DOHH2 (cell line): ENCODE data around the gene TDRD10.

Experiments
- H3F3A ChIP-seq: fragments of 200-600 bp; sonication (generic), shearing (Covaris generic); 2 replicates; pipeline ENCODE4 v1.6.0; 2016; ENCODE audit warnings: antibody characterized with exemption, mild to moderate bottlenecking; ENCODE audit not compliant: control insufficient read depth, insufficient read depth
- H3K27ac ChIP-seq: fragments of 200-600 bp; sonication (generic); 2 replicates; pipeline ENCODE4 v1.5.1; 2014; ENCODE audit warnings: low read depth, mild to moderate bottlenecking, low read length, moderate library complexity
- H3K27me3 ChIP-seq: fragments of 200-600 bp; sonication (generic); 2 replicates; pipeline ENCODE4 v1.6.1; 2014; ENCODE audit warnings: mild to moderate bottlenecking, low read length, mixed read lengths; ENCODE audit not compliant: control insufficient read depth
- H3K36me3 ChIP-seq: fragments of 200-600 bp; sonication (generic); 2 replicates; pipeline ENCODE4 v1.6.1; 2014; ENCODE audit warnings: mild to moderate bottlenecking, low read length, moderate library complexity, mixed read lengths; ENCODE audit not compliant: control insufficient read depth
- H3K4me1 ChIP-seq: fragments of 200-600 bp; sonication (generic); 2 replicates; pipeline ENCODE4 v1.6.1; 2014; ENCODE audit warnings: mild to moderate bottlenecking, low read length, mixed read lengths; ENCODE audit not compliant: control insufficient read depth
- H3K4me2 ChIP-seq: fragments of 200-600 bp; sonication (generic); 2 replicates; pipeline ENCODE4 v1.6.0; 2014; ENCODE audit warnings: mild to moderate bottlenecking, low read length, moderate library complexity
- H3K4me3 ChIP-seq: fragments of 200-600 bp; sonication (generic); 2 replicates; pipeline ENCODE4 v1.5.1; 2014; ENCODE audit warnings: mild to moderate bottlenecking, low read length, mixed read lengths
- H3K79me2 ChIP-seq: fragments of 200-600 bp; sonication (generic); 2 replicates; pipeline ENCODE4 v1.6.1; 2014; ENCODE audit warnings: mild to moderate bottlenecking, low read length, mixed read lengths; ENCODE audit not compliant: control insufficient read depth
- H3K9me2 ChIP-seq: fragments of 200-600 bp; sonication (generic); replicated peaks from 2 replicates; pipeline ENCODE4 v1.6.1; 2014; ENCODE audit warnings: mild to moderate bottlenecking, low read length, mixed read lengths; ENCODE audit not compliant: control insufficient read depth
- H3K9me3 ChIP-seq: fragments of 200-600 bp; sonication (generic); 2 replicates; pipeline ENCODE4 v1.6.1; 2014; ENCODE audit warnings: antibody characterized with exemption, low read length, mixed read lengths; ENCODE audit not compliant: control insufficient read depth, insufficient read depth
- H4K20me1 ChIP-seq: fragments of 200-600 bp; sonication (generic); 2 replicates; pipeline ENCODE4 v1.6.0; 2014; ENCODE audit warnings: low read depth, mild to moderate bottlenecking, antibody characterized with exemption, low read length, moderate library complexity; ENCODE audit not compliant: control insufficient read depth, insufficient read depth
- CTCF ChIP-seq: fragments of 200-600 bp; sonication (generic); IDR thresholded peaks from one replicate; pipeline ENCODE4 v1.5.1; 2014; ENCODE audit warnings: antibody characterized with exemption, mild to moderate bottlenecking, low read depth, low read length; ENCODE audit not compliant: poor library complexity, severe bottlenecking
- EZH2phosphoT487 ChIP-seq: fragments of 200-600 bp; sonication (generic); IDR thresholded peaks from 2 replicates; pipeline ENCODE4 v1.6.1; 2017; ENCODE audit warnings: borderline replicate concordance, mild to moderate bottlenecking, antibody characterized with exemption, low read length, moderate library complexity, mixed read lengths

The TDRD10 gene

GRCh38 chr1:154493276-154493675 is 8.7 kb upstream of the TDRD10 start:
- no peaks in the 10 kb centered on the region for H3K36me3 ChIP-seq
- no peaks in the 10 kb centered on the region for H4K20me1 ChIP-seq
- TF ChIP-seq EZH2phosphoT487, result no peak
- no peaks in the 10 kb centered on the region for H3K27me3 ChIP-seq
- H3K4me3 ChIP-seq, result peak overlapping the region; percentile 51
- no peaks in the 10 kb centered on the region for H3K79me2 ChIP-seq
- peak overlapping the region; percentile 67 for H3K4me2 ChIP-seq
- no peaks in the 10 kb centered on the region for H3K9me3 ChIP-seq
- H3F3A ChIP-seq, result peaks cover 20% of the 10 kb centered on the region
- peaks cover 78% of the 10 kb centered on the region for H3K4me1 ChIP-seq
- H3K9me2 ChIP-seq, result no peaks in the 10 kb centered on the region
- H3K27ac ChIP-seq, result peak overlapping the region; percentile 56

GRCh38 chr1:154495496-154496273 is 6.3 kb upstream of the TDRD10 start:
- Histone ChIP-seq H3K9me3 (no peaks in the 10 kb centered on the region), H4K20me1 (no peaks in the 10 kb centered on the region)
- no peak for TF ChIP-seq EZH2phosphoT487
- TF ChIP-seq CTCF, result no peak

GRCh38 chr1:154496383-154496782 is 5.6 kb upstream of the TDRD10 start:
- Histone ChIP-seq H3K4me2 (peak overlapping the region; percentile 52), H3K4me1 (peaks cover 65% of the 10 kb centered on the region), H4K20me1 (no peaks in the 10 kb centered on the region), H3K79me2 (no peaks in the 10 kb centered on the region), H3K27ac (peak overlapping the region; percentile 70), H3K36me3 (no peaks in the 10 kb centered on the region), H3K9me3 (no peaks in the 10 kb centered on the region), H3F3A (peaks cover 23% of the 10 kb centered on the region), H3K9me2 (no peaks in the 10 kb centered on the region), H3K4me3 (peak overlapping the region; percentile 45), H3K27me3 (peaks cover 13% of the 10 kb centered on the region; the same call in 1 of the 2 replicates)
- TF ChIP-seq EZH2phosphoT487 (no peak), CTCF (no peak)

More at GRCh38 chr1:154495496-154496273, 6.3 kb upstream of the TDRD10 start:
- Histone ChIP-seq H3K79me2 (no peaks in the 10 kb centered on the region), H3K27ac (peak overlapping the region; percentile 70), H3K4me3 (peak overlapping the region; percentile 45), H3K36me3 (no peaks in the 10 kb centered on the region), H3K4me1 (peaks cover 72% of the 10 kb centered on the region), H3K9me2 (no peaks in the 10 kb centered on the region), H3K27me3 (peaks cover 8% of the 10 kb centered on the region; the same call in 1 of the 2 replicates), H3F3A (peaks cover 23% of the 10 kb centered on the region), H3K4me2 (peak overlapping the region; percentile 52)
